Right lobe of liver (tissue), 4 donors: ENCODE results near the gene CSNK1A1.

Experiments
- CTCF ChIP-seq, 4 donors: fragments of 200-600 bp in 3 of 4; fragments of 450-650 bp in 1 of 4; IDR thresholded peaks; one replicate each; pipeline versions ENCODE4 v1.5.1 to v1.8.0; 2016 to 2022; ENCODE audit warnings: antibody characterized with exemption in 4 of 4, mild to moderate bottlenecking in 2 of 4
- POLR2A ChIP-seq: fragments of 450-650 bp; IDR thresholded peaks from one replicate; pipeline ENCODE4 v1.6.1; 2017; ENCODE audit warnings: antibody characterized with exemption, mild to moderate bottlenecking
- donor health status: DM: no; HTN: no; CAD: no.
- donor health status: DM: no; HTN: no; CAD: no.
- donor health status: DM: no; HTN: yes; CAD: no.

DNA sequence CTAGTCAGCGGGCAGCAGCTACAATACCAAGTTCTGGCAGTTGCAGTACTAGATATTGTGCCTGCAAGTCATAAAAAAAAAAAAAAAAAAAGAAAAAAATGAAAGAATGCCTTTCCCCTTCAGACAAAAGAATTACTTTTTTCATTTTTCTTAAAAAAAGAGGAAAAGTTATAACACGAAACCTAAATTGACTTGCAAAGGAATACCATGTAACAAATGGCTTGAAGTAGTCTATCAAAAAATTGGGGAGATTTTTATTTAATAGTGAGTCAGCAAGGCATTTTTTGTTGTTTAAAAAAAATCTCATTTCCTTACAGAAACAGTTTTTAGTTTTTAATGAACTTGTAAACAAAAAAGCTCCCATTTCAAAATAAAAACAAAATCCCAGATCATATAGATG lies 55.6 kb downstream of the CSNK1A1 start:
- TF ChIP-seq CTCF (IDR thresholded peaks at IDR 0.05) = no peak
- no peak for TF ChIP-seq POLR2A
